A673 (cell line): ENCODE results near the gene PRDM12. TPM values are rescaled to one million over a fixed set of nuclear protein-coding genes. Genes with fewer than 3 reads are reported as not detected.

ENCODE experiments used
- Bru-seq: library from RNA; stranded (reverse); fragments of 400-500 nt; gene quantifications from one replicate; lab custom pipeline; 2021; lab: Mats Ljungman, UMichigan
- BruChase-seq, 2 experiments: library from RNA; stranded (reverse); fragments of 400-500 nt; gene quantifications; one replicate each; lab custom pipeline; 2021; lab: Mats Ljungman, UMichigan
- BruUV-seq: library from RNA; stranded (reverse); fragments of 400-500 nt; replicated peaks from 2 replicates; lab custom pipeline; 2021; lab: Mats Ljungman, UMichigan
- CTCF ChIA-PET: fragments of 300-600 bp; sonication (Branson Sonifier 250); formaldehyde crosslinking; loops from one replicate; lab custom pipeline; 2022; ENCODE audit warnings: antibody characterized with exemption; lab: Charles Lee
- POLR2A ChIA-PET: fragments of 300-600 bp; sonication (Branson Sonifier 250); formaldehyde crosslinking; loops from one replicate; lab custom pipeline; 2022; ENCODE audit warnings: antibody characterized with exemption; ENCODE audit not compliant: low non-redundant PET; lab: Charles Lee
- DNase-seq: peaks from one replicate; pipeline ENCODE4 v3.0.0-alpha.2; 2015; ENCODE audit warnings: low spot score
- H3K27ac ChIP-seq: fragments of 200-600 bp; sonication (generic); 2 replicates; pipeline ENCODE4 v1.5.1; 2016; ENCODE audit warnings: mixed run types, low read depth, mild to moderate bottlenecking, mixed read lengths, antibody characterized with exemption, low read length; ENCODE audit not compliant: poor library complexity, severe bottlenecking
- H3K27me3 ChIP-seq: fragments of 200-600 bp; sonication (generic); replicated peaks from 2 replicates; pipeline ENCODE4 v1.6.1; 2017; ENCODE audit warnings: mixed run types, low read depth, mild to moderate bottlenecking, mixed read lengths, antibody characterized with exemption, low read length; ENCODE audit not compliant: insufficient read depth, poor library complexity
- H3K36me3 ChIP-seq: fragments of 200-600 bp; sonication (generic); 2 replicates; pipeline ENCODE4 v1.6.1; 2016; ENCODE audit warnings: mixed run types, mild to moderate bottlenecking, mixed read lengths, antibody characterized with exemption, low read length; ENCODE audit not compliant: insufficient read depth, poor library complexity, severe bottlenecking
- H3K4me1 ChIP-seq: fragments of 200-600 bp; sonication (generic); 2 replicates; pipeline ENCODE4 v1.6.1; 2017; ENCODE audit warnings: mixed run types, mild to moderate bottlenecking, mixed read lengths, antibody characterized with exemption, low read length; ENCODE audit not compliant: insufficient read depth, poor library complexity, severe bottlenecking
- H3K4me3 ChIP-seq: fragments of 200-600 bp; sonication (generic); 2 replicates; pipeline ENCODE4 v1.5.1; 2016; ENCODE audit warnings: low read depth, mixed run types, mild to moderate bottlenecking, mixed read lengths, low read length; ENCODE audit not compliant: poor library complexity, severe bottlenecking
- H3K9me3 ChIP-seq: fragments of 200-600 bp; sonication (generic); 2 replicates; pipeline ENCODE4 v1.6.1; 2016; ENCODE audit warnings: mixed run types, low read depth, mild to moderate bottlenecking, mixed read lengths, antibody characterized with exemption, low read length; ENCODE audit not compliant: poor library complexity, severe bottlenecking
- CTCF ChIP-seq: fragments of 300-800, 200-600 bp; sonication (generic); conservative IDR thresholded peaks from 2 replicates; pipeline ENCODE4 v1.5.1; 2017; ENCODE audit warnings: low read depth, mild to moderate bottlenecking, antibody characterized with exemption, low read length, moderate library complexity, mixed read lengths
- EZH2 ChIP-seq: fragments of 200-600 bp; sonication (generic); IDR thresholded peaks from 2 replicates; pipeline ENCODE4 v1.6.1; 2017; ENCODE audit warnings: borderline replicate concordance, low read depth, mild to moderate bottlenecking, mixed read lengths, antibody characterized with exemption, low read length; ENCODE audit not compliant: poor library complexity, severe bottlenecking
- intact Hi-C: fragments of 100-400 bp; cut with micrococcal nuclease; formaldehyde crosslinking; loops from one replicate; pipeline ENCODE4 v1.10.0; 2022; ENCODE audit not compliant: unreplicated experiment
- long read RNA-seq: library from polyadenylated mRNA; stranded (forward); transcript quantifications from one replicate; pipeline ENCODE4 v2.0.0, GENCODE V29; 2022
- total RNA-seq: library from RNA; stranded (reverse); gene quantifications from 2 replicates; pipeline ENCODE4 v1.2.3, GENCODE V29; 2021

The PRDM12 gene
- total RNA-seq = not detected in 2 replicates
- not detected for Bru-seq, nascent RNA
- percentile 5 among the genes with signal in this experiment for BruChase-seq, experiment 1, labeled RNA remaining after a 2-hour chase
- BruChase-seq, experiment 2, labeled RNA remaining after a 6-hour chase = not detected
- long read RNA-seq = 0 reads

GRCh38 chr9:130664251-130665028, at the start of gene PRDM12:
Gene PRDM12, plus strand, starts transcription at chr9:130664594. Its CDS starts 60 bp downstream, at chr9:130664654.
- Histone ChIP-seq H3K27ac (no peak within 1 kb of the TSS), H3K4me1 (peaks cover 31% of the 10 kb centered on the region), H3K4me3 (no peak within 1 kb of the TSS), H3K36me3 (no peaks in the 10 kb centered on the region), H3K9me3 (no peaks in the 10 kb centered on the region), H3K27me3 (peaks cover 89% of the 10 kb centered on the region)
- no peak for DNase-seq
- BruUV-seq = no TSS peak
- ChIA-PET CTCF (no interaction called here), POLR2A (interaction anchor here (0.6 kb wide), 1 partner anchor 16 kb away, joined by 4 read pairs; no protein-coding TSS in a partner anchor)
- intact Hi-C loops = no loop called here
- no peak for TF ChIP-seq CTCF
- peak; percentile 91 for TF ChIP-seq EZH2

DNA sequence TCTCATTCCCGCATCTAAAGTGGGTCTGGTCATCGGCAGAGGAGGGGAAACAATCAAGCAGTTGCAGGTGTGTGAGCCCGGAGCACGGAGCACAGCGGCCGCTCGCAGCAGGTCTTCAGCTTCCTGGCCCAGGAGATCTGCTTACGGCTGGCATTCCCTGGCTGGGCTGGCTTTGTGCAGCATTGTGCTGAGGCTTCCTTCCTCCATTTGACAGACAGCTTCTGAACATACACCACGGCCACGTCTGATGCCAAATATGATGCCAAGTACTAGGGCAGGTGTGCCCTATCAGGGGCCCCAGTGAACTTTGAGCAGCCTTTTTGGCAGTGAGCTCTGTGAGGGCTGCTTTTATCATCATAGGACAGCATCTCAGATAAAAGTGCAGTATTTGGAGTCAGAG, 47.9 kb upstream of the PRDM12 start:
- H3K4me1 ChIP-seq = no peaks in the 10 kb centered on the region
- no peak for DNase-seq
- no peaks in the 10 kb centered on the region for H3K27me3 ChIP-seq
- no peak for TF ChIP-seq CTCF
- TF ChIP-seq EZH2 = no peak
- H3K36me3 ChIP-seq = peaks cover 93% of the 10 kb centered on the region
- intact Hi-C loops = no loop called here
- no peak overlapping the region for H3K27ac ChIP-seq
- no peaks in the 10 kb centered on the region for H3K9me3 ChIP-seq
- ChIA-PET CTCF (no interaction called here), POLR2A (no interaction called here)
- no TSS peak for BruUV-seq
- H3K4me3 ChIP-seq = no peak overlapping the region

DNA sequence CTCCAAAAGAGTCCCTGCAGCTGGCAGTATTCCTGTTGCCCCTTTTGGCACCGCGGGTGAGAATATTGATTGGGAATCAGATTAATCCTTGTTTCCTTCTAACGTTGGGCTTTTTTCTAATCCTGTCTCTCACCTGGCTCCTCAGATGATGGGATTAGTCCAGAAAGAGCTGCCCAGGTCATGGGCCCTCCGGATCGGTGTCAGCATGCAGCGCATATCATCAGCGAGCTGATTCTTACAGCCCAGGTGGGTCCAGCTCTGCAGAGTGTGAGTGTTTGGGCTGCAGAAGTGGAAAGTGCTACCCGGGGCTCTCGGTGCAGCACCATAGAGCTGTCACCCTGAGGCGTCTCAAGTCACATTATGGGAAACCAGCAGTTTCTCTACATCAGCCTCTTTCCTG, 40.9 kb upstream of the PRDM12 start:
- intact Hi-C loops = no loop called here
- peaks cover 88% of the 10 kb centered on the region for H3K36me3 ChIP-seq
- no TSS peak for BruUV-seq
- H3K4me1 ChIP-seq = no peaks in the 10 kb centered on the region
- H3K4me3 ChIP-seq = no peak overlapping the region
- H3K27ac ChIP-seq = no peak overlapping the region
- H3K27me3 ChIP-seq = no peaks in the 10 kb centered on the region
- CTCF ChIA-PET = no interaction called here
- TF ChIP-seq CTCF (no peak), EZH2 (no peak)
- no peaks in the 10 kb centered on the region for H3K9me3 ChIP-seq
- DNase-seq = no peak
- POLR2A ChIA-PET = no interaction called here
